Liver (tissue), 9 donors: Measurements from ENCODE around the gene TH. TPM values are rescaled to one million over a fixed set of nuclear protein-coding genes. Genes with fewer than 3 reads are reported as not detected.

Experiments used
- DNase-seq: peaks from one replicate; pipeline ENCODE4 v3.0.0-alpha.2; 2017; ENCODE audit warnings: low spot score
- H3K27ac ChIP-seq, 2 donors: one replicate each; pipeline ENCODE4 v1.7.0; 2013; ENCODE audit warnings: inconsistent platforms in 2 of 2, low read length in 2 of 2, control low read depth in 1 of 2, low read depth in 1 of 2, mild to moderate bottlenecking in 1 of 2
- H3K27me3 ChIP-seq, 4 donors: one replicate each; pipeline versions ENCODE4 v1.6.1 to v1.7.0; 2013; ENCODE audit warnings: low read length in 3 of 4, inconsistent platforms in 1 of 4, mild to moderate bottlenecking in 1 of 4, moderate library complexity in 1 of 4; ENCODE audit not compliant: control insufficient read depth in 4 of 4, insufficient read depth in 4 of 4
- H3K36me3 ChIP-seq, 4 donors: one replicate each; pipeline versions ENCODE4 v1.6.1 to v1.7.0; 2013; ENCODE audit warnings: low read length in 3 of 4, mild to moderate bottlenecking in 3 of 4, low read depth in 1 of 4, moderate library complexity in 1 of 4; ENCODE audit not compliant: control insufficient read depth in 4 of 4, insufficient read depth in 3 of 4
- H3K4me1 ChIP-seq, 4 donors: one replicate each; pipeline versions ENCODE4 v1.6.1 to v1.7.0; 2013; ENCODE audit warnings: low read length in 3 of 4, mild to moderate bottlenecking in 3 of 4, moderate library complexity in 1 of 4; ENCODE audit not compliant: control insufficient read depth in 4 of 4, insufficient read depth in 4 of 4
- H3K4me3 ChIP-seq, 3 donors: one replicate each; pipeline versions ENCODE4 v1.6.1 to v1.7.0; 2013; ENCODE audit warnings: low read length in 3 of 3, control low read depth in 1 of 3, low read depth in 1 of 3, mild to moderate bottlenecking in 1 of 3
- H3K9ac ChIP-seq, 2 donors: one replicate each; pipeline ENCODE4 v1.7.0; 2013; ENCODE audit warnings: low read length in 2 of 2, mild to moderate bottlenecking in 2 of 2, moderate library complexity in 2 of 2, control low read depth in 1 of 2, low read depth in 1 of 2
- H3K9me3 ChIP-seq, 4 donors: one replicate each; pipeline versions ENCODE4 v1.6.1 to v1.7.0; 2013; ENCODE audit warnings: low read length in 3 of 4; ENCODE audit not compliant: control insufficient read depth in 4 of 4
- ATF3 ChIP-seq: IDR thresholded peaks from 2 replicates; pipeline ENCODE4 v1.6.1; 2016; ENCODE audit warnings: antibody characterized with exemption
- FOXA1 ChIP-seq: IDR thresholded peaks from 2 replicates; pipeline ENCODE4 v1.6.1; 2016; ENCODE audit warnings: antibody characterized with exemption
- FOXA2 ChIP-seq: IDR thresholded peaks from 2 replicates; pipeline ENCODE4 v1.6.1; 2016; ENCODE audit warnings: antibody characterized with exemption
- GABPA ChIP-seq, 2 donors: IDR thresholded peaks in 1 of 2; conservative IDR thresholded peaks in 1 of 2; 2 replicates each; pipeline ENCODE4 v1.6.1; 2016; ENCODE audit warnings: antibody characterized with exemption in 2 of 2, mild to moderate bottlenecking in 1 of 2, moderate library complexity in 1 of 2
- HNF4A ChIP-seq, 2 donors: conservative IDR thresholded peaks; 2 replicates each; pipeline ENCODE4 v1.6.1; 2016; ENCODE audit warnings: antibody characterized with exemption in 2 of 2, mild to moderate bottlenecking in 2 of 2
- HNF4G ChIP-seq: IDR thresholded peaks from 2 replicates; pipeline ENCODE4 v1.6.1; 2016; ENCODE audit warnings: antibody characterized with exemption
- JUND ChIP-seq, 2 donors: IDR thresholded peaks; 2 replicates each; pipeline ENCODE4 v1.6.1; 2016; ENCODE audit warnings: antibody characterized with exemption in 2 of 2
- NR2F2 ChIP-seq: IDR thresholded peaks from 2 replicates; pipeline ENCODE4 v1.6.1; 2016; ENCODE audit warnings: antibody characterized with exemption
- RAD21 ChIP-seq, 2 donors: IDR thresholded peaks; 2 replicates each; pipeline ENCODE4 v1.6.1; 2016; ENCODE audit warnings: antibody characterized with exemption in 2 of 2, mild to moderate bottlenecking in 2 of 2
- REST ChIP-seq: IDR thresholded peaks from 2 replicates; pipeline ENCODE4 v1.6.1; 2016; ENCODE audit warnings: antibody characterized with exemption, mild to moderate bottlenecking
- RXRA ChIP-seq, 2 donors: IDR thresholded peaks; 2 replicates each; pipeline ENCODE4 v1.6.1; 2017 to 2018; ENCODE audit warnings: antibody characterized with exemption in 2 of 2, mild to moderate bottlenecking in 1 of 2
- SP1 ChIP-seq: IDR thresholded peaks from 2 replicates; pipeline ENCODE4 v1.6.1; 2018; ENCODE audit warnings: antibody characterized with exemption, mild to moderate bottlenecking
- TAF1 ChIP-seq: conservative IDR thresholded peaks from 2 replicates; pipeline ENCODE4 v1.6.1; 2016; ENCODE audit warnings: antibody characterized with exemption, mild to moderate bottlenecking
- YY1 ChIP-seq: IDR thresholded peaks from 2 replicates; pipeline ENCODE4 v1.6.1; 2016; ENCODE audit warnings: antibody characterized with exemption, mild to moderate bottlenecking
- ZBTB33 ChIP-seq: IDR thresholded peaks from 2 replicates; pipeline ENCODE4 v1.6.1; 2016; ENCODE audit warnings: antibody characterized with exemption
- WGBS: extraction: QIAGEN DNeasy Blood & Tissue Kit; methylation state at CpG from one replicate; pipeline ENCODE4 v1.1.7; 2013; 5-methylcytosine and 5-hydroxymethylcytosine counted together
- polyA plus RNA-seq, 2 donors: library from polyadenylated mRNA; stranded (reverse) in 1 of 2; unstranded in 1 of 2; fragments of 200-250 nt in 1 of 2; fragments of >200 nt in 1 of 2; fragmentation: Nextera tagmentation in 1 of 2; extraction: Ambion mirVana in 1 of 2; gene quantifications; one replicate each; pipeline versions ENCODE4 v1.2.1 to v1.2.3, GENCODE V29; 2013 to 2015
- total RNA-seq, 2 donors: library from RNA; depleted of rRNA; stranded (reverse); fragments of >200 nt; gene quantifications; one replicate each; pipeline ENCODE4 v1.2.3, GENCODE V29; 2014
- donor health status: healthy.
- donor health status: healthy.
- donor health status: healthy.
- donor health status: healthy.
- donor health status: healthy.

The TH gene
- total and polyA plus RNA-seq, 4 donors = 0.13 to 0.24 TPM; not detected in 2

- Histone ChIP-seq H3K9me3 (no peaks in the 10 kb centered on the region), H3K4me1 (peaks cover 3 to 14% (median 6%) of the 10 kb centered on the region in 4 donors), H3K27me3 (no peaks in the 10 kb centered on the region), H3K9ac (no peak overlapping the region), H3K4me3 (no peak overlapping the region), H3K36me3 (peaks cover 16 to 35% (median 27%) of the 10 kb centered on the region in 4 donors), H3K27ac (no peak overlapping the region)
- no peak for DNase-seq
- TF ChIP-seq HNF4A (conservative IDR thresholded peaks at IDR 0.05) (no peak), RXRA (IDR thresholded peaks at IDR 0.05) (no peak), YY1 (no peak), SP1 (no peak), ZBTB33 (no peak), HNF4G (no peak), FOXA1 (no peak), ATF3 (no peak), REST (no peak), RAD21 (IDR thresholded peaks at IDR 0.05) (no peak), FOXA2 (no peak), TAF1 (no peak)
- WGBS = 47% methylated on average over 18 of the region's 18 CpGs
Measured at GRCh38 chr11:2144544-2145248, 26.9 kb downstream of the TH start.

DNA sequence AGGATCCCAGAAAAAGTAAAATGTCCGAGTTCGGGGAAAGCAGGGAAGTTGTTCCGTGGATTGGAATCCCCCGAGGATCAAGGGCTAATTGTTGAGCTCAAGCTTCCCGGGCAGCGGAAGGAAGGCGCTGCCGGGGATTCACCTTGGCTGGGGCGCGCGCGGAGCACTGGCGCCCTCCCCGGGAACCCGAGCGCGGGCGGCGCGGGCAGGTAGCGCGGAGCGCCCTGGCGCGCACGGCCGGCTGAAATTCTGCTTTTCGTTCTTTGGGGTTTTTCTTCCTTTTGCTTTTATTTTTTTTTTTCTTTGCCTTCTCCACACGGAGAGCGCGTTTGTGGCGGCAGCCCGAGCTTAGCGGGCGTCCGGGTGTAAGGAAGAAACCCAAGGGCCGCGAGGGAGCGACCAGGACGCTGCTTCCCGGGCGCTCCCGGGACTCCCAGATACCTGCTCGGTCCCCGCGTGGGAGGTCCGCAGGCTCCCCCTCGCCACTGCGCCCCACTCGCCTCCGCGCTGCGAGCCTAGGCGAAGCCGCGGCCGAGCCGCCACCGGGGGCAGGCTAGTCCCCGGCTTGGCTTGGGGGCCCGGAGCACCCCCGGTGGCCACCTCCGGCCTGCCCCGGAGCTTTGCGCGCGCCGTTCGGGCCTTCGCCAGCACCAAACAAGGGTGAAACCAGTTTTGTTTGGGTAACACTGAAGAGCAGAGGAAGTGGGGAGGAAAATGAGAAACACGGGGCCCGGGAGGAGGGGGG is 27.6 kb downstream of the TH start:
- DNase-seq = no peak
- Histone ChIP-seq H3K4me1 (peaks cover 0 to 7% (median 3%) of the 10 kb centered on the region in 4 donors), H3K27me3 (no peaks in the 10 kb centered on the region)

More for the DNA sequence above, 27.6 kb downstream of the TH start:
- H3K9me3 ChIP-seq = no peaks in the 10 kb centered on the region
- H3K27ac ChIP-seq = no peak overlapping the region
- no peak overlapping the region for H3K4me3 ChIP-seq
- TF ChIP-seq JUND (IDR thresholded peaks at IDR 0.05) (no peak), FOXA1 (no peak), YY1 (no peak), REST (no peak), GABPA (IDR thresholded peaks at IDR 0.05 in 1 of 2, conservative IDR thresholded peaks at IDR 0.05 in 1 of 2) (no peak), ZBTB33 (no peak), ATF3 (no peak), TAF1 (no peak), FOXA2 (no peak), NR2F2 (no peak)
- no peak overlapping the region for H3K9ac ChIP-seq
- peaks cover 16 to 35% (median 27%) of the 10 kb centered on the region in 4 donors for H3K36me3 ChIP-seq
- WGBS = 66% methylated on average over 72 of the region's 72 CpGs
